HG03025 (cell line): Measurements from ENCODE around the gene SCAPER.
"Not testable (repeated sequence)": the region's sequence is repeated elsewhere in the genome, so short reads cannot be mapped to it uniquely, and the experiment has no call there.

Source experiments
- ATAC-seq: cut with Tn5 transposase; IDR thresholded peaks from one replicate; pipeline ENCODE4 v1.9.1; 2021; ENCODE audit warnings: mild to moderate bottlenecking, moderate library complexity; ENCODE audit not compliant: unreplicated experiment, low FRiP score

The SCAPER gene

GRCh38 chr15:76584868-76585575 is 320.1 kb downstream of the SCAPER start:
- no peak for ATAC-seq

DNA sequence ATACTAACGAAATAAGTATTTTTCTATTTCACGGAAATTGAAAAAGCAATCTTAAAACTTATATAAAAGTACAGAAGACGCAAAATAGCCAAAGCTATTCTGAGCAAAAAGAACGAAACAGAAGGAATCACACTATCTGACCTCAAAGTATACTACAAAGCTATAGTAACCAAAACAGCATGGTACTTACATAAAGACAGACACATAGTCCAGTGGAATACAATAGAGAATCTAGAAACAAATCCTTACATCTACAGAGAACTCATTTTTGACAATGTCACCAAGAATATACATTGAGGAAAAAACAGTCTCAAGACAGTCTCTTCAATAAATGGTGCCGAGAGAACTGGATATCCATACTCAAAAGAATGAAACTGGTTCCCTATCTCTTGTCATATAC is 322.6 kb downstream of the SCAPER start:
- ATAC-seq: no peak

DNA sequence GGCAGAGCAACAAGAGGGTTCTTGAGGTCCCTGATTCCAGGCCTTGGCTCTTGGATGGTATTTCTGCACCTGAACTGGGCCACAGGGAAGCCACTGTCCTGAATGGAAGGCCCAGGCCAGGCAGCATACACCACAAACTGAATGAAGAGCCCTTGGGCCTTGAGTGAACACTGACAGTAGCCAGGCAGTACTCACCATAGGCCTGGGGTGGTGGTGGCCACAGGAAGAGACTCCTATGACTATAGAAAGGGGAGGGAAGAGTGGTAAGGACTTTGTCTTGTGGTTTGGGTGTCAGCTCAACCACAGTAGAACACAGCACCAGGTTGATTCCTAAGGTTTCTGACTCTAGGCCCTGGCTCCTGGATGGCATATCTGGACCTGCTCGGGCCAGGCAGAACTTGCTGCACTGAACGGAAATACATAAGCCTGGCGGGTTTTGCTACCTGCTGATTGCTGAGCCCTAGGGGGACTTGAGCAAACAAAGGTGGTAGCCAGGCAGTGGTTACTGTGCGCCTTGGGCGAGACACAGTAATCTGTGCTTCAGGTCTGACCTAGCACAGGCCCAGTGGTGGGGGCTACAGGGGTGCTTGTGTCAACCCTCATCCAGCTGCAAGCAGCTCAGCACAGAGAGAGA is 327.1 kb downstream of the SCAPER start:
- no peak for ATAC-seq

- no peak for ATAC-seq
These were observed 328.4 kb downstream of the SCAPER start for GRCh38 chr15:76576523-76577279.

DNA sequence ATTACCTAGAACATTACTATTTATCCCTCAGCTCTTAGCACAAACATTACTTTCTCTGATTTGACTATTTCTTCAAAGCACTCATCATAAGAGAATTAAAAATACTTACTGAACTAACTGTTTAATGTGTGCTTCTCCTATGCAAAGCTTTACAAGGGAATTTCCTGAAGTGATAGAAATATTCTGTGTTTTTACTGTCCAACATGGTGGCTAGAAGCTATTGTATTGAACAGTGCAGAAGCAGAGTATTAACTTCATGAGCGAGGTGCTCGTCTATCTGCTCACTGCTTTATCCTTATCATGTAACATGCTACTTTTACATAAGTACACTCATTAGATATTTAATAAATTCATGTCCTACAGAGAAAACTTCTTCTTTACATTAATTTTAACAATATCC is 329.5 kb downstream of the SCAPER start:
- no peak for ATAC-seq

DNA sequence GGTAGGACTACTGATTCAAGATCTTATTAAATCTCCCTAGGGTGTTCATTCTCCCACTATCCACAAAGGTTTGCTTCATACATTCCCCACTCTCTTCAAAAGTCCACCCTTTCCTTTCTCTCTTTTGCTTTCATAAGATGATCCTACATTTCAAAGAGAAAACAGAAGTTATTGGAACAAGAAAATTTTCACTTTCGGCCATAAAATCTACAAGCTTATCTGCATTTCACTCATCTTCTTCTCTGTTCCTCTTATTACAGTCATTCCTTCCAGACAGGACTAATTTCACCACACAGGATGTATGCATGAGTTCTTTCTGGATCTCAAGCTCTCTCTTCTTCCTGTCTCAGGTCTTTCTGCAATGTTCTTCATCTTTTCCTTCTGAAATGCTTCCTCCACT is 329.9 kb downstream of the SCAPER start:
- ATAC-seq: no peak

GRCh38 chr15:76572983-76573314 is 332.2 kb downstream of the SCAPER start:
- ATAC-seq: no peak

DNA sequence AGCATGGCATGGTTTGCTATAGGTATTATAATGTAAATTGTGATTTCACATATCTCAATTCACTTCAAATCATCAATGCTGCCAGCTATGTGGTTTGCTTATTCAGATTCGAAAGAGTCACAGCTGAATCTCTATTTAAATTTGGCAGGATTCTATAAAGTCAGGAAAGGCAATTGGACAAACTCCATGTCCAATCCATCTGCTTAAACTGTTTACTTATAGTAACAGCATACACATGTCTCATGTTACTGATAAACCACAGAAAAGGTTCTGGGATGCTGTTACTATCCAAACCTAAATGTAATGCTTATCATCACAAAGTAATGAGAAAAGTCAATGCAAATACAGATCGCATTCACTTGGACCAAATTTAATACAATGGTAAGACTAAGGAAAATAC is 338.9 kb downstream of the SCAPER start:
- no peak for ATAC-seq

- no peak for ATAC-seq
These were observed 339.8 kb downstream of the SCAPER start for GRCh38 chr15:76565366-76565765.

- no peak for ATAC-seq
These were observed 349.9 kb downstream of the SCAPER start for GRCh38 chr15:76555247-76555646.

DNA sequence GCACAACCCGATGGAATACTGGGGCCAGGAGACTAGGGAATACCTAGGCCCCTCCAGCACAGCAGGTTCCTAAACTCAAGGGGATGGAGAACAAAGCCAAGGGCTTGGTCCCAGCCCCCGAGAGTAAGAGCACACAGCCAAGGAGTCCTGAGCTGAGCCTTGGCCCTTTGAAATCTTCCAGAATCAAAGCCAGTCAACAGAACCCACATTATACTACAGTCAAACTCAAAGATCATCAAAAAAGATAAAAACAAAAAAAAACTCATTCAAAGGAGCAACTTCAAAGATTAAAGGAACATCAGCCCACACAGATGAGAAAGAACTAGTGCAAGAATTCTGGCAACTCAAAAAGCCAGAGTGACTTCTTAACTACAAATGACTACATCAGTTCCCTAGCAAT is 351.6 kb downstream of the SCAPER start:
- ATAC-seq: no peak

DNA sequence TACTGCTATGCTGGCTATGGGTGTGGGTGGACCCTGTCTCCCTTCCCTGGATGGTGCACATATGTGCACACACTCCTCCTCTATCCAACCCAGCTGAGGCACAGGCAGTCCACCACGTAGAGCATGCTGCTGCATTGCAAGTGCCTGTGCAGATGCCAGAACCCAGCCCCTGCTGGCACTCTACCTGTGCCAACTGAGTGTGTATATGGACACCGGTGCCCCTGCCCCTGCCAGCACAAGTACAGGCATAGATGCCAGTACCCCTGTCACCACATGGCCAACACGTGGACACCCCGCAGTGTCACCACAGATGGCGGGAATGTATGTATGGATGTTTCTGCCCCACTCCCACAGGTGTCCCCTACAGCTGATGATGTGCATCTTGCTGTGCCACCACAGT is 352.0 kb downstream of the SCAPER start:
- ATAC-seq: no peak

DNA sequence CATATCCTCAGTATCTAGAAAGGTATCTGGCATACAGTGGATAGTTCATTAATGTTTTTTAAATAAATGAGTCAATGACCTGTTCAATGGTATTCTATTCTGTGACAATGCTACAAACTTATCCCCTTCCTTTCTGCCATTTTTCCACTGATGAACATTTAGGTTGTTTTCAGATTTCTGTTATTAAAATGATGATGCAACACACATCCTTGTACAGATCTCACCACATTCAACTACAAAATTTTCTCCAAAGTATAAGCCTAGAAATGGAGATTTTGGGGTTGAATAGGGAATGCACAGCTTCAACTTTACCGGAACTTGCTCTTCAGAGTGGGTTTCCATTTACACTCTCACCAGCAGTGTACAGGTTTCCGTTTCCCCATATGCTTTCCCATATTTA is 358.3 kb downstream of the SCAPER start:
- ATAC-seq: no peak

- ATAC-seq: no peak
These were observed 371.1 kb downstream of the SCAPER start for GRCh38 chr15:76533995-76534394.

DNA sequence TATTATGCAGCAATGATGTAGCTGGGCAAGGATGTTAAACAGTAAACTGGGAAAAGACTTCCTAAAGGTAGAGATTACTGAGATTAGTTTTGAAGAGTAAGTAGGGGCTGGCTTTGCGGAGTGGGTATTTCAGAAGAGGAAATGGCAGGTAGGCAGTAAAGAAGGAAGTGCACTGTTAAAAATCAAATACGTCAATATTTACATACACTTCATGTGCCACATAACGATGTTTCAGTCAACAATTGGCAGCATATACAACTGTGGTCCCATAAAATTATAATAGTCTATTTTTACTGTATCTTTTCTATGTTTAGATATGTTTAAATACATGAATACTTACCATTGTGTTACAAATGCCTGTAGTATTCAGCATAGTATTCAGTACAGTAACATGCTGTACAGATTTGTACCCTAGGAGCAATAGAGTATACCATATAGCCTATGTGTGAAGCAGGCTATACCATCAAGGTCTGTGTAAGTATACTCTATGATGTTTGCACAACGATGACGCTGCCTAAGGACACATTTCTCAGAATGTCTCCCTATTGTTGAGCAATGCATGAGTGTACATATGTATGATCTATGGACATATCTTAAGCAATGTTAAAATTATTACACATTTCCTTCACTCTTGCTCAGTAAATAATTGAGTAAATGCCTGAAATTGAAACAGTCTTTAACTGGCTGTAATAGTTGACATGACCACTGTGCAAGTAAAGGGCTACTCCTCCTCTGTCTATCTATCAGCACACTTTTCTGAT is 371.9 kb downstream of the SCAPER start:
- no peak for ATAC-seq

GRCh38 chr15:76529911-76530310 is 375.2 kb downstream of the SCAPER start:
- ATAC-seq: no peak

GRCh38 chr15:76526111-76526510 is 379.0 kb downstream of the SCAPER start:
- ATAC-seq: no peak

- no peak for ATAC-seq
These were observed 387.2 kb downstream of the SCAPER start for GRCh38 chr15:76517910-76518309.

GRCh38 chr15:76514282-76514681 is 390.9 kb downstream of the SCAPER start:
- ATAC-seq: no peak

GRCh38 chr15:76512971-76513370 is 392.2 kb downstream of the SCAPER start:
- ATAC-seq: no peak

GRCh38 chr15:76510663-76511062 is 394.5 kb downstream of the SCAPER start:
- not testable (repeated sequence) for ATAC-seq
